ENCODE data around the gene CERKL.

CERKL gene

DNA sequence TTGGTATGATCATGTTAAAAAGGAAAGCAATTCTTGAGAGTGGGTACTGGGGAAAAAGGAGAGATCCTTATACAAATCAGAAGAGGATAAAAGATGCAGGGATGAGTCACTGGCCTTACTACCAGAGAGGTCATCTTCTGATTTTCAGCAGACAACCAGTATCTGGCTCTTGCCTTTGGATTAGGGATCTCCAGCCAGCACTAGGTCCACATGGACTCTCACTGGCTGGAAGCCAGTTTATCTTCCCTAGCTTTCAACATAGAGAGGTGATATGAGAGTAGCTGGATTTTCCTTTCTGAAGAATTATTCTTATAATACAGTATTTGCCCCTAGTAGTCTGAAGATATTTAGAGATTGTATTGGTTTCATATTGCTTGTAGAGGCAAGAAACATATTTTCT, 30.2 kb downstream of the CERKL start:
- DNase-seq (ENCODE audit: low read depth), result no peak

DNA sequence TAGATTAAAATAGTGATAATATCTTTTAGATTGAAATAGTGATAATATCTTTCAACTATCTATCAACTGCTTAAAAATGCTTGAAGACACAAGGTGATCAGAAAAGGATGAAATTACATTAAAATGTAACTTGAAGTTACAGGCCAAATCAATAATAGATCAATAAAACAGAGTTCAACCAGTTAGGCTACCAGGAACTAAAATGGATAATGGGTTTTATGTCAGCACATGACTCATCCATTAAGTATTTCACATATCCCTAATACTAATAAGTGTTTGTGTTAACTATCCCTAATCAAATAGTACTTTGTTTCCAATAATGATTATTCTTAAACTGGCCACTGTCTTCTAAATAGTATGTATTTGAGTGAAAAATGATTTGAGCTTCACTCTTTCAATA, 33.7 kb downstream of the CERKL start:
- no peak for DNase-seq (ENCODE audit: low read depth)

DNA sequence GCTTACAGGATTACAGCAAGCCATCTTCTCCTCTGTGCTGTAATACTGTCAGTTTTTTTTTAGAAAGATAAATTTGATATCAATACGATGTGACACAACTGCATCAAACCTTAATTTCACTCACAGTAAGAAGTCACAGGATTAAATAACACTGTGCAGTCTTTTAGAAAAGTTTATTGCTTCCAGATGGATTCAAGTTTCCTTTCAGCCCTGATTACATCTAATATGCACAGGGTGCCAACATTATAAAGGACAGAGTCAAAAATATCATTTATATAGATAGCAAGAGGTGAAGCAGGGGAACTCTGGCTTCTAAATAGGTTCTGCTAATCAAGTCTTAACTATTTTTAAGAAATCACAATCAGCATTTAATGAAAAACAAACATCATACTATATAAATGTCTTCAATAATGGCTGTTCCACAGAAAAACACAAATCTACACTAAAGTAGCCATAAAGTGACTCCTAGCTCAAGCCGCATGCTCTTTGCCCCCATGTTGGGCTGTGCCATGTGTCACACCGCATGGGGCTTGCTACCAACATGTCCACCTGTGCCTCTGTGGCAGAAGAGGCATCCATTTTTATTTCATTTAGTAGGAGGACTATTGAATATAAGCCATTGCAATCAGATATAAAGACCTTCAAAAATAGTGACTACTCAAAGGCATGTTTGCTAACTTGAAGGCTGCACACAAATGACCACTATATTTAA, 35.0 kb downstream of the CERKL start:
- DNase-seq (ENCODE audit: low read depth), result no peak

DNA sequence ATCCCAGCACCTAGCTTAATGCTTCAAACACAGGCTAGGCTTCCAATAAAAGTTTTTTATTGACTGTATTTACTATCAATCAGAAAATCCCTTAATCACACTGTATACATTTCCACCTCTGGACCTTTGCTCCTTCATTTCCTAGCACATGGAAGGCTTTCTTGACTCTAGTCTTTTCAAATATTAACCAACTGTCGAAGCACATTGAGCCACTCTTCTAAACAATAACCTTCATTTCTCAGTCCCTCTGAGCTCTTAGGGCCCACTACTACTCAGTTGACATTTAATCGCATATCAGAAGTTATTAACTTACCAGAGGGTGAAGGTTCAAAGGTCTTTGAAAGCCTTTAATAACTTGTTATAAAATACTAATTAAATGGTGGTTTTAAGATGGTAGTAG, 37.4 kb downstream of the CERKL start:
- no peak for DNase-seq (ENCODE audit: low read depth)

DNA sequence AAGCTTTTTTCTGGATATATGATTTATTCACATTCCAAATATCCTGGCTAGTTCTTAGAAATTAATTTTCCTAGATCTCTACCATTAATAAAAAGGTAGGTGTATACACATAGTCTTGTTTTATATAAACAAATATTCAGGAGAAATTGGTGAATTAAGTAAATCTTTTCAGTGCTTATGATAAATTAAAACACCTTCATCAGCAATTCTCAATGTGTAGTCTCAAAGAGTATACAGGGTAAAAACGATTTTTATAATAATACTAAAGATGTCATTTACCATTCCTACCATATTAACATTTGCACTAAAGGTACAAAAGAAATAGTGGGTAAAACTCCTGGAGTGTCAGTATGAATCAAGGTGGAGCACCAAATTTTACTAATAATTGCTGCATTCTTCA, 40.2 kb downstream of the CERKL start:
- DNase-seq (ENCODE audit: low read depth), result no peak

DNA sequence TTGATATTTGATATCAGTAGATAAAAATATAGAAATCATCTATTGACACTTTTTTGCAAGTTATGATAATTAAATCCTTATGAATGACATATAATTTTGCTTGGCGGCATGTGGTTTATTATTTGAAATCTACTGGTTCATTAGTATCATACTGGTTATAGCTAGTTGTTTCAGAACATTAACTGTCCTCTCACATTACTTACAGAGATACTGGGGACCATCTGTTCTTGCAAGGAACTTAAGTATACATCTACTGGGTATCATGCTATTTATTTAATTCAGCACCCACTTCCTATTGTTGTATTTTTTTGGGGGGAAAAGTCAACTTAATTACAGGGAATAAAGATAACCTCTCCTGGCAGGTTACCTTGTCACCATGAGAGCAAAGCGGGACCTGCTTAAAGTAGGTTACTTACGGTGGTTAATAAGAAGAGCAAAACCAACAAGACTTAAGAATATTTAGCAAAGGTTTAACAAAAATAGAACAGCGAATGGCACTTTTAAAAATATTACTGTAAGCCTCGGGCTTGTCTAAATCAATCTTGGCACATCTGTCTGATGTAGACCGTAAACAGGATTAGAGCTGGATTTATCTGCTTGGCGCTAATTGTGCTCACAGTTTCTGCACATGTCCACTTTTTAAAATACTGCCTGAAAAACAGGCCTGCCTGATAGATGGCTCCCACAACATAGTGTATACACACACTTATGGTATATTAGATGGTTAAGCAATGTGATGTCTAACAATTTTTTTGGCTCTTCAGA, 41.8 kb downstream of the CERKL start:
- no peak for DNase-seq (ENCODE audit: low read depth)

DNA sequence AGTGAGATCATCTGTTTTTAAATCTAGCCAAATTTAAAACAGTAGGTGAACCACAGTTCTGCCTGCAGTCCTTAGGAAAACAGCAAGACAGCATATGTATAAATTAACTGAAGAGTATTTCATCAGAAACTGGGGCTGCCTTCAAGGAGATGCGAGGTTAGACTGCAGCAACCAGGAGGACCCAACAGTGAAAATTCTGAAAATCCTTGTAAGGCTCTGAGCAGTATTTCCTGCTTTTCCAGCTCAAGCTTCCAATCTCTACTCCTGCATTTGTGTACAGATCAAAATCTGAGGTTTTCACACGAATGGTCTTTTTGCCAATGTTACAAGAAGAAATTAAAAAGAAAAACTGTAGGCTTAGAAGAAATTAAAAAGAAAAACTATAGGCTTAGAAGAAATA, 43.7 kb downstream of the CERKL start:
- DNase-seq (ENCODE audit: low read depth), result no peak

DNA sequence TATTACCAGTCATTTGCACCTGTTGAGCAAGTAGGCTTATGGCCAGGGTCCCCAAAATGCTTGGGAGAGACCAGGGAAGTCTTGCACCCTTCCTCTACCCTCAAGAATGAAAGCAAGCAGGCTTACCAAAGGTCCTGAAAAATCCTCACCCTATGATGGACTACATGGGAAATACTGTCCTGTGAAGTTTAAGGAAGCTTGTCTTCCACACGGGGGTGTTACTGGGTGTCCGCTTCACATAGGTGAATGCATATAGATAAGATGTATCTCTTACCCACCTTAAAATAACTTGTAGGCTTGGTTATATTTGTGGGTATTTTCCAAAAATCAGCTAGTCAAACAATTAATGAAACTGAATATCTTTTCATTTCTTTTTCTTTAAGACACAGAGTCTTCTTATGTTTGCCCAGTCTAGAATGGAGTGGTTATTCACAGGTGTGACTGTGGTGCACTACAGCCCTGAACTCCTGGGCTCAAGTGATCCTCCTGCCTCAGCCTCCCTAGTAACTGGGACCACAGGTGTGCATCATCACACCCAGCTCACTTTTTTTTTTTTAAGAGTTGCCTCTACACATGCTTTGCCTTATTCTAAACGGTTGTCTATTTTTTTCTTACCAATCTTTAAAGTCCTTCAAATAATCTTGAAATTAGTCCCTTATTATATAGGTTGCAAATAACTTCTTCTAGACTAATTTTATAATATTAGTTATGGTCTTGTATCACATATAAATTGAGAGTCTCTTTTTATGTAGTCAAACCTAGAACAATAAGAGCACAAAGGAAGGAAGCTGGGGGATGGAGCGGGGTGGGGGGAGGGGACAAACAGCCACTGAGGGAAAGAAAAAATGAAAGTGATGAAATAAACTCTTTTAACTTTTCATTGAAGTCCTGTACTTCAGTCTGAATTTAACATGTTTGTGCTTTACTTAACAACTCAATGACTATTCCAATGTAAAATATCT, 49.0 kb downstream of the CERKL start:
- no peak for DNase-seq (ENCODE audit: low read depth)

DNA sequence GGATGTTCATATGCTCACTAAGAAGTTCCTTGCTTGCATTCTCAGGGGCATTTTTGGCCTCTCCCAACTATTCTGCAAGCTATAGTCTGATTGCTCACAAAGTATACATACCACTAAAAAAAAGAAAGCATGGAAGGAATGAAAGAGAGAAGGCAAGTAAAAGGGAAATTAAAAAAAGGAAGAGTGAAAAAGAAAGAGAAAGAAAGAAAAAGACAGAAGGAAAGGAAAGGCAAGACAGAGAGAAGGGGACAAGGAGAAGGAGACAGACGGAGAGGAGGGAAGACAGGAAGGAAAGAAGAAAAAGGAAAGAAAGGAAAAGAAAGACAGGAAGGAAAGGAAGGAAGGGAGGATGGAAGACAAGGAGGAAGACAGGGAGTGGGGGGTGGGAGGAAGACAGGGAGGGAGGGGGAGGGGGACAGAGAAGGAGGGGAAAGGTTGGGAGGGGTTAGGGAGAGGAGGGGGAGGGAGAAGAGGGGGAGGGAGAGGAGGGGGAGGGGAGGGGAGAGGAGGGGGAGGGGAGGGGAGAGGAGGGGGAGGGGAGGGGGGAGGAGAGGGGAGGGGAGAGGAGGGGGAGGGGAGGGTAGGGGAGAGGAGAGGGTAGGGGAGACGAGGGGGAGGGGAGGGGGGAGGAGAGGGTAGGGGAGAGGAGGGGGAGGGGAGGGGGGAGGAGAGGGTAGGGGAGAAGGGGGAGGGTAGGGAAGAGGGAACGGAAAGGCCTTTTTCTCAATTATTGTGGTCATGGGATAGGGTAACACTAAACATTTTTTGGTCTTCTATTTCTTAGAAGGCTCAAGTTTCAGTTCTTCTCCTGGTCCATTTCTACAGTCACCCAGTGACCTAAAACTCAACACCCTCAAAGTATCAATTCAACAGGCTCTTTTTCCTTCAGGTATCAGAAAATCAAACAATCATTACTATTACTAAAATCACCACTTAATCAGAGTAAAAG, 50.7 kb downstream of the CERKL start:
- no peak for DNase-seq (ENCODE audit: low read depth)

DNA sequence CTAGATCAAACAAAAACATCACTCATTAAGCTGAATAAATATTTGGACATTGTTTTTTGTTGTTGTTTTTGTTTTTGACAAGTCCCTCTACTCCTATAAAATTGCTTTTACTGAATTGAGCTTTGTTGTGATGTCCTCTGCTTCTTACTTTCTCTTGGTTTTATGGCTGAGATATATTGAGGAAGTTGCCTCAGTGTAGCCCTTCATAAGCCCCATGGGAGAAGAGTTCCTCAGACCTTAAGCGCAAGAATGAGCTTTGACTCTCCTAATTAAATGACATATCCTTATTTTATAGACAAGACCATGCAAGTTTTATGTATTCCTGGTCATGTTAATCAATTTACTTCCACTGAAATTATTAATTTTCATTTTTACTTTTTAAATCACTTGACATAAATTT, 54.9 kb downstream of the CERKL start:
- DNase-seq (ENCODE audit: low read depth), result no peak

DNA sequence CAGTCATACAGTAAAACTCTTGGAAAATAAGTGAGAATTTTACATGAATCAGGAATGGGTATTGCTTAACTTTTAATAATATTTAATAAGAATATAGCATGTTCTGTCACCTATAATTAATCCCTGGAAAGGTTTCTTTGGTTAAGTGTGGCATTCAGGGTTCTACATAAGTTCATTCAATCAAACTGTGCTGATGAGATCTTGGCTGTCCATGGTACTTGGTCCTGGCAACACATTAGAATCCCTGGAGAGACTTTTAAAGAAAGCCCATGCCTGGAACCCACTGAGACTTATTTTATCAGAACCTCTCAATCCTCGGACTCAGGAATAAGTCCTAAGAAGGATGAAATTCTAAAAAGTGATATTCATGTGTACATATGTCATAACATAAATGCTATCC, 60.3 kb downstream of the CERKL start:
- no peak for DNase-seq (ENCODE audit: low read depth)

DNA sequence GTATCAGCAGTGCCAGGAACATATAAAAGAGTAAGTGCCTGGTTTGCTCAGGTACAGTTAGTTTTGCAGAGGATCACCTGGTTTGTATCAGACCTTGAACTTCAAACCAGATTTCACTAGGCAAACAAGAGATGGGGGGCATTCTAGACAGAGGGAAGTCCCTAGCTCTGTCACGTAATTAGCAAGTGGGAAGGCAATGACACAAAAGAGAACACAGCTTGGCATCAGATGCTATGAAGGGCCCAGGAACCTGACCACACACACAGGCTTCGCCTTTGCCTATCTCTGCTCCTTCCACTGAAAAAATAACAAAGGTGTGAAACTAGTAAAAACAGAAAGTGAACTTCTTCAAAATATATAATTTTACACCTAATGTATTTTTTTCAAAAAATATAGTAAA, 62.6 kb downstream of the CERKL start:
- no peak for DNase-seq (ENCODE audit: low read depth)

DNA sequence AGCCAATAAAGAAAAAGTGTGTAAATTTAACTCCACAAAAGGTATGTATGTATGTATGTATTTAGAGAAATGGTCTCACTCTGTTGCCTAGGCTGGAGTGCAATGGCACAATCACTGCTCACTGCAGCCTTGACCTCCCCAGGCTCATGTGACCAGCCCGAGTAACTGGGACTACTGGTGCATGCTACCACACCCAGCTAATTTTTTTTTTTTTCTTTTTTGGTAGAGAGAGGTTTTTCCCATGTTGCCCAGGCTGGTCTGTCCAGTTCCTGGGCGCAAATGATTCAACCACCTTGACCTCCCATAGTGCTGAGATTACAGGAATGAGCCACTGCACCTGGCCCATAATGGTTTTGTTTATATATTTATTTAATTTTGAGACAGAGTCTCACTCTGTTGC, 67.1 kb downstream of the CERKL start:
- no peak for DNase-seq (ENCODE audit: low read depth)

DNA sequence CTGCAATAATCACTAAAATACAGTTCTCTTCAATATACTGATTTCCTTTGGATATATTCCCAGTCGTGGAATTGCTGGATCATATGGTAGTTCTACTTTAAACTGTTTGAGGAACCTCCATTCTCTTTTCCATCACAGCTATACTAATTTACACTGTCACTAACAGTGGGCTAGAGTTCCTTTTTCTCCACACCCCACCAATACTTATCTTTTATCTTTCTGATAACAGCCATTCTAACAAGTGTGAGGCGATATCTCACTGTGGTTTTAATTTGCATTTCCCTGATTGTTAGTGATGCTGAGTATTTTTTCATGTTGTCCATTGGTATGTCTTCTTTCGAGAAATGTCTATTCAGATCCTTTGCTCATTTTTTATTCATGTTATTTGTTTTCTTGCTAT, 68.4 kb downstream of the CERKL start:
- no peak for DNase-seq (ENCODE audit: low read depth)

DNA sequence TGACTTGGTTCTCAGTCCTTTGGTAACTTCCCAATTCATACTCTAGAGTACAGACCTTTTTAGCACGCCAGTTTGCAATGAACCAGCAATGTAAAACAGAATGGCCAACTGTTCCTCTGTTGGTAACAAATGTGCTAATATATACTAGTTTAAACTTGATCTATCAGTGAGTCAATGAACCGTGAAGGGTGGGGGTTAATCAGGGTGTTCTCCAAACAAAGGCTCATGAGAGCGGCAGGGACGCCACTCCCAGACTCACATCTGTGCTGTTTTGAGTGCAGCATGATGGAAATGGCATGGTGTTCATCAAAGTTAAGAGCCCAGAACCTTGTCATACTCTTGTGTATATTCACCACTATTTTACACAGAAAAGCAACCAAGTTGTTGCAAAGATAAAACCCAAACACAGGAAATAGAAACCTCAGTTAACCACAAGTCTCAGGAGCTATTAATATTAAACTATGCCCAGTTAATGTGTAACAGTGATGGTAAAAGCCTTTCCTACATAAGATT, 70.3 kb downstream of the CERKL start:
- no peak for DNase-seq (ENCODE audit: low read depth)

DNA sequence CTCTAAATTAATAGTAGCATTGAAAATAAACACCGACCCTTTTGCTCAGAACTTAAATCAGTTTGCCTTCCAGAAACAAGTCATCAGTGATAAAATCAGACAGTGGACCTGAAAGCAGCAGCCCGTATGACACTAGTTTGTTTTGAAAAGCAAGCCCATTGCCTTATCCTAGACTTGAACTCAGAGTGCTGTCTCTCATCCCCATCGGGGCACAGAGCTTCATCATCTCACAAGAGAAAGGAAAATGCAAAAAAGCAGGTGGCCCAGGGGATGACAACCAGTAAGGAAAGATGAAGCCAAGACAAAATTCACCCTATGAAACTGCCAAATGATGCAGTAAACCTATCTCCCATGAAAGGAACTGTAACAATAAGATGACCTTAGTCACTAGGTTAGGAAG, 71.2 kb downstream of the CERKL start:
- DNase-seq (ENCODE audit: low read depth), result no peak

DNA sequence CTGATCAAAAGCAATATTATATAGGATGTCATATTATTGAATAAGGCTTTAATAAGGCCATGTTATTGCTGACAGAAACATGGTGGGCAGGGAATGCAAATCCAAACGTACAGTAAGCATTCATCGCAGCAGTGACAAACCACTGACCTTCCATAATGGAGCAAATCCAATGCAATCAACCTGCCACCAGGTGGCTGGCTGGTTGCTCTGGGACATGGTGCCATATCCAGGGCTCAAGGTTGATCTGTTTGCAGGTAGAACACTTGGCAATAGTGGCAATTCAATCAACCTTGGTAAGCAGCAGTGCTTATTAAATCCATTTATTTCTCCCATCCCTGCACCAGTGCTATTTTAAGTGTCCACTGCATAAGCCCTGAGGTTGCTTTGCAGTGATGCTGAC, 75.4 kb downstream of the CERKL start:
- DNase-seq (ENCODE audit: low read depth), result no peak

DNA sequence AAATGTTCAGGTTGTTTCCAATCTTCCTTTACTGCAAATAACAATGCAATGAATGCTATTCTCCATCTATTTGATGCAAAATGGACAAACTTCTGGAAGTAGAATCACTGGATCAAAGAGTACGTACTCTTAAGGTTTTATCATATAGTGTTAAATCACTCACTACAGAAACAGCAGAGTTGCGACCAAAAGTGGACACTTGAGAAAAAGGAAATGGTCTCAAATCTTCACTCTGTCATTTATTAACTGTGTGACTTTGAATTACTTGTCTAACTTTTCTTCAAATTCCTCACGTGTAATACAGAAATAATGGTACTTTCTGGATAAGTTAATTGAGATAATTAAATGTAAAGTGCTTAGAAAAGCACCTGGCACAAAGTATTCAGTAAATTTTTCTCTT, 78.1 kb downstream of the CERKL start:
- no peak for DNase-seq (ENCODE audit: low read depth)

DNA sequence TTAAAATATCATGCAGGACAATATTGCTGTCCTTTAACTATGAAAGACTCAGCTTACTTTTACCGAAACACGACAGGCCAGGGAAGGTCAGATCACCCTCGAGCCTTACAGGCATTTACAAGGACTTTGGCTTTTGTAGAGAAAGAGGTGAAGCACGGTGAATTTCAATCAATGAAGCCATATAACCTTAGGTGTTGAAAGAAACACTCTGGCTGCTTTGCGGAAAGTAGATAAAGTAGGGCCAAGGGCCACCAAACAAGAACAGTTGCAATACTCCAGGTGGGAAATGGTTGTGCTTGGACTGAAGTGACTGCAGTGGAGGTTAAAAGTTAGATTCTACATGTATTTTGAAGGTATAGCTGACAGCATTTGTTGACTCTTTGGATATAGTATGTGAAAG, 80.5 kb downstream of the CERKL start:
- no peak for DNase-seq (ENCODE audit: low read depth)

DNA sequence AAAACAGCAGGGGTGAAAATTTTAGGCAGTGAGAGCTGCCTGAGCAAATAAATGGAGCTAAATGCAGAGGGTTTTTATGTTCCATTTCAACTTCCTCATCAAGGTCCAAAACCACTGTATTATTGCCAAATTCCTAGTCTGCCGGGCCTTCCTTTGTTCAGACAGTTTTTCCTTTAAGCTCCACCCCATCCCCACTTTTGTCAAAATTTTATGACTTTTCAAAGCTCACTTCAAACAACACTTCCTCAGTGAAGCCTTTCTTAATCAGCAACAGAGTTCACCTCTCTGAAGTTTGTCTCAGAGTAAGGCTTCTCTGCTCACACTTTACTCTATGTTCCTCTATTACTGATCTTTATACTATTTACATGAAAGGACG, 81.3 kb downstream of the CERKL start:
- DNase-seq (ENCODE audit: low read depth), result no peak

DNA sequence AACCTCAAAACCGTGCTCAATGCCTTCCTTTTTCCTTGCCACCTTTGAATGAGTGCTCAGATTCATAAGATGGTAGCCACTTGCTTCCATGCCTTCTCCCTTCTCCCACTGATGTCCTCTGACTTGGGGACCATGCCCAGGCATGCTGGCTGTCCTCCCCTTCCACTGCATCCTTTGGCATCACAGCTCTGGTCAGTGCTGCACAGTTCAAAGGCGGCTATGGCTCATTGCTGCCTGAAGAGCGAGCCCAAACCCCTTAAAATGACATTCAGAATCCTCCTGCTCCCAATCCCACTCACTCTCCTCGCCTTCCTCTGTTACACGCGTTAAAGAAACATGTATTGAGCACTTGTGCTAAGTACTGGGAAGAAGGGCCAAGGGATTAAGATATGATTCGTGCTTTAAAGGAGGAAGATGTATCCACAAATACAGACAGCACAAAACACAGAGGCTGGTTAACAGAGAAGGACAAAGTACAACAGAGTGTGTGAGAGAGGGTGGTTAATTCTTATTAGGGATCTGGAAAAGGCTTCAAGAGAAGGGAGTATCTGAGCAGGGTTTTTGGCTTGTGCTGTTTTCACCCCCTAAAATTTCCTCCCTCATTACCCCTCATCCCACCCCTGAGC, 81.8 kb downstream of the CERKL start:
- no peak for DNase-seq (ENCODE audit: low read depth)

Data from HS-27A (cell line).